Activated T-helper 17 cell treated with anti-CD3 and anti-CD28 coated beads, Interleukin-2, amount 50 U/mL, for 72 hours (primary cell): ENCODE data around the gene TPST1. TPM values are rescaled to one million over a fixed set of nuclear protein-coding genes. Genes with fewer than 3 reads are reported as not detected.
"Not testable (repeated sequence)": the region's sequence is repeated elsewhere in the genome, so short reads cannot be mapped to it uniquely, and the experiment has no call there.

Experiments used
- ATAC-seq: fragments of 150-1000 bp; cut with Tn5 transposase; replicated peaks from 2 replicates; pipeline ENCODE4 v1.10.0; 2021; ENCODE audit warnings: mild to moderate bottlenecking, moderate library complexity
- H3K27ac Mint-ChIP-seq: one replicate; pipeline ENCODE4 v1.8.0; 2022; ENCODE audit warnings: mixed read lengths
- H3K27me3 Mint-ChIP-seq: one replicate; pipeline ENCODE4 v1.8.0; 2022; ENCODE audit warnings: mixed read lengths
- H3K36me3 Mint-ChIP-seq: one replicate; pipeline ENCODE4 v1.8.0; 2022; ENCODE audit warnings: low read depth, mild to moderate bottlenecking, mixed read lengths
- H3K4me1 Mint-ChIP-seq: one replicate; pipeline ENCODE4 v1.8.0; 2022; ENCODE audit warnings: mixed read lengths
- H3K4me3 Mint-ChIP-seq: one replicate; pipeline ENCODE4 v1.8.0; 2022; ENCODE audit warnings: mild to moderate bottlenecking, mixed read lengths
- H3K9me3 Mint-ChIP-seq: one replicate; pipeline ENCODE4 v1.8.0; 2022; ENCODE audit warnings: mixed read lengths
- total RNA-seq, 2 donors: library from RNA; stranded (reverse); gene quantifications; one replicate each; pipeline ENCODE4 v1.2.3, GENCODE V29; 2022

The TPST1 gene
- total RNA-seq, 2 donors from 2014 or later = 0.84 to 0.93 TPM

- H3K27me3 Mint-ChIP-seq = peaks cover 14% of the 10 kb centered on the region
- H3K9me3 Mint-ChIP-seq = no peaks in the 10 kb centered on the region
- H3K27ac Mint-ChIP-seq = no peak overlapping the region
- no peaks in the 10 kb centered on the region for H3K4me1 Mint-ChIP-seq
- no peak for ATAC-seq
- no peaks in the 10 kb centered on the region for H3K36me3 Mint-ChIP-seq
- H3K4me3 Mint-ChIP-seq = no peak overlapping the region
Observed at GRCh38 chr7:66307591-66308215, 102.6 kb downstream of the TPST1 start.

- Mint-ChIP-seq H3K4me3 (no peak overlapping the region), H3K27ac (no peak overlapping the region), H3K27me3 (peaks cover 16% of the 10 kb centered on the region), H3K9me3 (no peaks in the 10 kb centered on the region), H3K36me3 (no peaks in the 10 kb centered on the region), H3K4me1 (no peaks in the 10 kb centered on the region)
- no peak for ATAC-seq
Observed at GRCh38 chr7:66308411-66308810, 103.3 kb downstream of the TPST1 start.

- Mint-ChIP-seq H3K4me3 (no peak overlapping the region), H3K27ac (no peak overlapping the region), H3K27me3 (peaks cover 23% of the 10 kb centered on the region), H3K4me1 (no peaks in the 10 kb centered on the region), H3K36me3 (no peaks in the 10 kb centered on the region), H3K9me3 (no peaks in the 10 kb centered on the region)
- ATAC-seq = no peak
Observed at GRCh38 chr7:66310620-66311019, 105.5 kb downstream of the TPST1 start.

DNA sequence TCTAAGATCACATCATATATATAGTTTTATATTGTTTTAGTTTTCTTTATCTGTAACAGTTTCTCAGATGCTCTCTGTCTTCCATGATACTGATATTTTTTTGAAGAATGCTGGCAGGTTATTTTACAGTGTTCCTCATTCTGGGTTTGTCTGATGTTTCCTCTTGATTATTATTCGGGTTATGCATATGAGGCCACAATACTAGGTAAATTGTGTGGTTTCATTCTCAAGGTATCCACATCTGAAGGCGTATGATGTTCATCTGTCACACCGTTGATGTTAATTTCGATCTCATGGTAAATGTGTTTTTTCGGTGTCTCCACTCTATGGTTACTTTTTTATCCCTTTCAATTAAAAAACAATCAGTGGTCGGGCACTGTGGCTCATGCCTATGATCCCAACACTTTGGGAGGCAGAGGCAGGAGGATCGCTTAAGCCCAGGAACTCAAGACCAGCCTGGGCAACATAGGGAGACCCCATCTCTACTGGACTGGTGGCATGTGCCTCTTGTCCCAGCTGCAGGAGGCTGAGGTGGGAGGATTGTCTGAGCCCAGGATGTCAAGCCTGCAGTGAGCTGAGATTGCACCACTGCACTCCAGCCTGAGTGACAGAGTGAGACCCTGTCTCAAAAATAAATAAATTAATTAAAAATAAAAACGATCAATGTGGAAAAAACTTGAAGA, 108.9 kb downstream of the TPST1 start:
- H3K4me3 Mint-ChIP-seq = no peak overlapping the region
- H3K9me3 Mint-ChIP-seq = no peaks in the 10 kb centered on the region
- no peak for ATAC-seq
- H3K36me3 Mint-ChIP-seq = no peaks in the 10 kb centered on the region
- H3K27ac Mint-ChIP-seq = no peak overlapping the region
- H3K4me1 Mint-ChIP-seq = no peaks in the 10 kb centered on the region
- H3K27me3 Mint-ChIP-seq = peaks cover 20% of the 10 kb centered on the region

GRCh38 chr7:66315192-66315591, 110.1 kb downstream of the TPST1 start:
- Mint-ChIP-seq H3K27ac (no peak overlapping the region), H3K36me3 (no peaks in the 10 kb centered on the region), H3K9me3 (no peaks in the 10 kb centered on the region), H3K4me1 (no peaks in the 10 kb centered on the region), H3K27me3 (peaks cover 14% of the 10 kb centered on the region), H3K4me3 (no peak overlapping the region)
- ATAC-seq = no peak

GRCh38 chr7:66319407-66319979, 114.4 kb downstream of the TPST1 start:
- Mint-ChIP-seq H3K9me3 (peaks cover 4% of the 10 kb centered on the region), H3K4me1 (no peaks in the 10 kb centered on the region), H3K27ac (no peak overlapping the region), H3K4me3 (no peak overlapping the region), H3K27me3 (peaks cover 4% of the 10 kb centered on the region), H3K36me3 (no peaks in the 10 kb centered on the region)
- ATAC-seq = no peak

- H3K27ac Mint-ChIP-seq = no peak overlapping the region
- no peaks in the 10 kb centered on the region for H3K27me3 Mint-ChIP-seq
- H3K36me3 Mint-ChIP-seq = no peaks in the 10 kb centered on the region
- no peak for ATAC-seq
- no peak overlapping the region for H3K4me3 Mint-ChIP-seq
- H3K4me1 Mint-ChIP-seq = no peaks in the 10 kb centered on the region
- H3K9me3 Mint-ChIP-seq = peaks cover 4% of the 10 kb centered on the region
Observed at GRCh38 chr7:66321283-66321682, 116.1 kb downstream of the TPST1 start.

DNA sequence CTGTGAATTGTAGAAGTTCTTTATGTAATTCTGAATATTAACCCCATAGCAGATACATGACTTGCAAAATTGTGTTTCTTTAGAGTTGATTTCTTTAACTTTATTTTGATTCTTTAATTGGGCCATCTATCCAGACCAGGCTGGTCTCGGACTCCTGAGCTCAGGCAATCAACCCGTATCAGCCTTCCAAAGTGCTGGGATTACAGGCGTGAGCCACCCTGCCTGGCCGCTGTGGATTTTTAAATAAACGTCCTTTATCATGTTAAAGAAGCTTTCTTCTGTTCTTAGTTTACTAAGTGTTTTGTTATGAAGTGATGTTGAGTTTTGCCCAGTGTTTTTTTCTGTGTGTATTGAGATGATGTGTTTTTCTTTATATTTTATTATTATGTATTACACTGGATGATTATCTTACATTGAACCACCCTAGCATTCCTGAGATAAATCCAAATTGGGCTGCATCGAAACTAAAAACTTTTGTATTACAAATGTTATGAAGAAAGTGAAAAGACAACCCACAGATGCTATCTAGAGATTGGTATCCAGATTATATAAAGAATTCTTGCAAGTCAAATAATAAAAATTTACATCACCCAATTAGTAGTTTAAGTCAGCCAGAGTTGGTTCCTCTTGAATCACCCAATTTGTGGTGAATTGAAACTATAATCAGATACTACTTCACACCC, 118.1 kb downstream of the TPST1 start:
- Mint-ChIP-seq H3K9me3 (peaks cover 4% of the 10 kb centered on the region), H3K4me3 (no peak overlapping the region), H3K27ac (no peak overlapping the region), H3K4me1 (no peaks in the 10 kb centered on the region), H3K36me3 (no peaks in the 10 kb centered on the region), H3K27me3 (no peaks in the 10 kb centered on the region)
- no peak for ATAC-seq

DNA sequence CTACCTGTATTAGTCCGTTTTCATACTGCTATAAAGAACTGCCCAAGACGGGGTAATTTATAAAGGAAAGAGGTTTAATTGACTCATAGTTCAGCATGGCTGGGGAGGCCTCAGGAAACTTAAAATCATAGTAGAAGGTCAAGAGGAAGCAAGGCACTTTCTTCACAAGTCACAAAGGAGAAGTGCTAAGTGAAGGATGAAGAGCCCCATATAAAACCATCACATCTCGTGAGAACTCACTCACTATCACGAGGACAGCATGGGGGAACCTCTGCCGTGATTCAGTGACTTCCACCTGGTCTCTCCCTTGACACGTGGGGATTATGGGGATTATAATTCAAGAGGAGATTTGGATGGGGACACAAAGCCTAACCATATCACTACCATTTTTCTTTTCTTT, 119.9 kb downstream of the TPST1 start:
- H3K4me1 Mint-ChIP-seq, ATAC-seq, H3K27me3 Mint-ChIP-seq, H3K36me3 Mint-ChIP-seq, H3K9me3 Mint-ChIP-seq, H3K27ac Mint-ChIP-seq, H3K4me3 Mint-ChIP-seq: not testable (repeated sequence)

GRCh38 chr7:66326501-66327215, 121.5 kb downstream of the TPST1 start:
- H3K27ac Mint-ChIP-seq = no peak overlapping the region
- no peak overlapping the region for H3K4me3 Mint-ChIP-seq
- H3K36me3 Mint-ChIP-seq = no peaks in the 10 kb centered on the region
- peaks cover 4% of the 10 kb centered on the region for H3K9me3 Mint-ChIP-seq
- H3K27me3 Mint-ChIP-seq = peaks cover under 1% of the 10 kb centered on the region
- no peak for ATAC-seq
- H3K4me1 Mint-ChIP-seq = no peaks in the 10 kb centered on the region

- no peak overlapping the region for H3K27ac Mint-ChIP-seq
- no peaks in the 10 kb centered on the region for H3K4me1 Mint-ChIP-seq
- no peak overlapping the region for H3K4me3 Mint-ChIP-seq
- peaks cover 3% of the 10 kb centered on the region for H3K9me3 Mint-ChIP-seq
- H3K36me3 Mint-ChIP-seq = no peaks in the 10 kb centered on the region
- H3K27me3 Mint-ChIP-seq = peaks cover 10% of the 10 kb centered on the region
- ATAC-seq = no peak
Observed at GRCh38 chr7:66330961-66331360, 125.8 kb downstream of the TPST1 start.

GRCh38 chr7:66331883-66332282, 126.7 kb downstream of the TPST1 start:
- no peak for ATAC-seq
- Mint-ChIP-seq H3K27me3 (peaks cover 17% of the 10 kb centered on the region), H3K36me3 (no peaks in the 10 kb centered on the region), H3K27ac (no peak overlapping the region), H3K4me3 (no peak overlapping the region), H3K4me1 (no peaks in the 10 kb centered on the region), H3K9me3 (peaks cover 10% of the 10 kb centered on the region)

- peaks cover 18% of the 10 kb centered on the region for H3K27me3 Mint-ChIP-seq
- ATAC-seq = no peak
- no peaks in the 10 kb centered on the region for H3K36me3 Mint-ChIP-seq
- H3K27ac Mint-ChIP-seq = no peak overlapping the region
- peaks cover 11% of the 10 kb centered on the region for H3K9me3 Mint-ChIP-seq
- H3K4me3 Mint-ChIP-seq = no peak overlapping the region
- no peaks in the 10 kb centered on the region for H3K4me1 Mint-ChIP-seq
Observed at GRCh38 chr7:66333443-66333842, 128.3 kb downstream of the TPST1 start.

DNA sequence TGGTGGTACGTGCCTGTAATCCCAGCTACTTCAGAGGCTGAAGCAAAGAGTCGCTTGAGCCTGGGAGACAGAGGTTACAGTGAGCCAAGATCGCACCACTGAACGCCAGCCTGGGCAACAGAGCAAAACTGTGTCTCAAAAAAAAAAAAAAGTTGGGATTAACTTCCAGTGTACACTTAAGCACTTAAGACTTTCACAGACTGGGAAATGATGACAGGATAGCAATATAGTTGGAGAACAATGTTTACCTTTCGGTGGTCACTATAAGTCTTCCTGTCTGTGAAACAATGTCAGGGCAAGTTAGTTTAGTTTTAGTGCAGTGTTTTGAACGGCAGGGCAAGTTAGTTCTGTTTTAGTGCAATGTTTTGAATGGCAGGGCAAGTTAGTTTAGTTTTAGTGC, 130.2 kb downstream of the TPST1 start:
- Mint-ChIP-seq H3K4me1 (no peaks in the 10 kb centered on the region), H3K9me3 (peaks cover 21% of the 10 kb centered on the region), H3K36me3 (no peaks in the 10 kb centered on the region)

More for the DNA sequence above, 130.2 kb downstream of the TPST1 start:
- Mint-ChIP-seq H3K27me3 (peaks cover 18% of the 10 kb centered on the region), H3K27ac (no peak overlapping the region), H3K4me3 (no peak overlapping the region)
- ATAC-seq = no peak
